Right hindlimb (tissue), 1 donor: ENCODE data around the gene CDK9.

Source experiments
- DNase-seq: peaks from one replicate; pipeline ENCODE4 v3.0.0-alpha.2; 2018

Gene CDK9

GRCh38 chr9:127762111-127762676, 23.6 kb upstream of the CDK9 start:
- DNase-seq: no peak

DNA sequence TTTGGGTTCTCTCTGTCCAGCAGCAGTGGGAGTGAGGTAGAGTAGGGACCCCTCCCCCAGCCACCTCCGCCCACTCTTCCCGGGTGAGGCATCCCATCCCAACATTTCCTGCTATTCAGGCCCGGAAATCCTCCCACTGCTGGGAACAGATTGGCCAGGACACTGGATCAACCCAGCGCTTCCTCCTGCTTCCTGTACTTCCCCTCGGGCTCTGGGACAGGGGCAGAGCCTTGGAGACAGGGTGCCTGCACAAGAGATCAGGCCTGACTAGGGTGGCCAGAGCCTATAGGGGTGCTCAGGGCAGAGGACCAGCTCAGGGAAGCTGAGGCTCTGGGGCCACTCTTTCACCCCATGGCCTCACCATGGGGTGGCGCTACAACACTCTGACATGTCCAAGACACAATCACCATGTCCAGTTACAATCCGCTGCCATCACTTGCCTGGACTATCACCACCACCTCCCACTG, 21.9 kb upstream of the CDK9 start:
- DNase-seq: peak; percentile 58

GRCh38 chr9:127765418-127765817, 20.4 kb upstream of the CDK9 start:
- no peak for DNase-seq

GRCh38 chr9:127767410-127767809, 18.4 kb upstream of the CDK9 start:
- no peak for DNase-seq

DNA sequence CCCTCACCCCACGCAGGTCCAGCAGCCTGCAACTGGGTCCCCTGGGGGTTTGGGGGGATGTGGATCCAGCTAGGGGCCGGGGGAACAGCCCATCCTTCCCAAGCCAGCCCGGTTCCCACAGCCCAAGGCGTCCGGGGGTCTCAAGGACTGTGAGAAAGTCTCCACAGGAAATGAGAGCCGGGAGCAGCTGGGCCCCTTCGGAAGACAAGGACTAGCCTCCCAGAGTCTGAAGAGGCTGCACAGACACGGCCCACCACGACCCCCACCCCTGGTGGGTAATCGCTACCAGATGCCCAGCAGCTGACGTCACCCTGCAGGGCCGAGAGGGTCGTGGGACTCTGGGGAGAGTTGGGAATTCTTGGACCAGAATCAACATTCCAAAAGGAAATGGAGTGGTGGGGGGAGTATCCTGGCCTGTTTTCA, 17.9 kb upstream of the CDK9 start:
- DNase-seq: peak; percentile 67

DNA sequence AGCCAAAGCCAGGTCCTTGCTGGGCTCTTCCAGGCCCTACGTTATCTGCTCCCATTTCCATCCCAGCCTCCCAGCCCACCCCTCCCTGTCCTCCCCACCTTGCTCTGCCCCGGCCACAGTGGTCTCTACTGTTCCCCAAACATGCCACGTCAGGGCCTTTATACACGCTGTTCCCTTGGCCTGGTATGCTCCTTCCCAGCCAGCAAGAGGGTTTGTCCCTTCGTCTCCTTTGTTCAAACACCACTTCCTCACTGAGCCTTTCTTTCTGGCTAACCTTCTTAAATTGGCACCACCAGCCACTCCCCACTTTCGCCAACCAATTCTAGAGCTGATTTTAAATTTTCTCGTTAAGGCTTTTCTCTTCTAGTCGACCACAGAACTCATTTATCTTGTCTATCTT, 17.1 kb upstream of the CDK9 start:
- no peak for DNase-seq

GRCh38 chr9:127769101-127769500, 16.7 kb upstream of the CDK9 start:
- no peak for DNase-seq

GRCh38 chr9:127769929-127770582, 15.8 kb upstream of the CDK9 start:
- no peak for DNase-seq

GRCh38 chr9:127770583-127770904, 15.3 kb upstream of the CDK9 start:
- DNase-seq: no peak

- DNase-seq: peak; percentile 99
These were observed 14.8 kb upstream of the CDK9 start for GRCh38 chr9:127770905-127771569.

DNA sequence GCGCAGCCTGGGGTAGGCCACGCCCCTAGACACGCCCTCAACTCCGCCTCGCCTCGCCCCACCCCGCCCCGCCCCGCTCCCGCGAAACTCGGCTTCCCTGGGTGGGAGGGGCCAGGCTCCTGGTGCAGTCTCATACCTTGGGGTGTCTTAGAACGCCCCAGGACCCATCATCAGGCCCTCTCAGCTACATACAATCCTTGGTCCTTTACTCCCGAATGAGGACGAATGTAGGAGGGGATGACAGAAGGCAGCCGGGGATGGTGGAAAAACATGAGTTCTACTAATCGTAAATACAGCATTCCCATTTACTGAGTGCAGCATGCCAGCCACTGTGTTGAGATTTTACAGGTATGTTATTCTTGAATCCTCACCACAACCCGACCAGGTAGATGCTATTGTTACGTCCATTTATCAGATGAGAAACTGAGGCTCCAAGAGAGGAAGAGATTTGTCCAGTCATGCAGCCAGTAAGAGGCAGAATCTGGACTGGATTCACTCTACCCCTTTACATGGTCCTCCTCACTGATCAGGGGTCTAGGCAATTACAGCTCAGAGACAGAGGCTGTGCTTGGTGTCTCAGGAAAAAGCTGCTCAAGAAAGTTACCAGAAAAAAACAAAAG, 14.2 kb upstream of the CDK9 start:
- no peak for DNase-seq

DNA sequence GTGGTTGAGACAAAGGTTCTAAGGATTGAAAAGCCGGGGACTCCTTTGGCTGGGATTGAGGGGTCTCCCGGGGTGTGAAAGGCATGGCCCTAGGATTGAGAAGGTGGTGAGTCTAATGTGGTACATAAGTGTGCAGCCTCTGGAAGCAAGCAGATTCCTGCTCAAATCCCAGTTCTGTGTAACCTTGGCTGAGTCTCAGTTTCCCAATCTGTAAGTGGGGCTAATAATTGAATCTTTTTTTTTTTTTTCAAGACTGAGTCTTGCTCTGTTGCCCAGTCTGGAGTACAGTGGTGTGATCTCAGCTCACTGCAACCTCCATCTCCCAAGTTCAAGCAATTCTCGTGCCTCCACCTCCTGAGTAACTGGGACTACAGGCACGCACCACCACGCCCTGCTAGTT, 13.2 kb upstream of the CDK9 start:
- DNase-seq: no peak

GRCh38 chr9:127773272-127773671, 12.6 kb upstream of the CDK9 start:
- no peak for DNase-seq

DNA sequence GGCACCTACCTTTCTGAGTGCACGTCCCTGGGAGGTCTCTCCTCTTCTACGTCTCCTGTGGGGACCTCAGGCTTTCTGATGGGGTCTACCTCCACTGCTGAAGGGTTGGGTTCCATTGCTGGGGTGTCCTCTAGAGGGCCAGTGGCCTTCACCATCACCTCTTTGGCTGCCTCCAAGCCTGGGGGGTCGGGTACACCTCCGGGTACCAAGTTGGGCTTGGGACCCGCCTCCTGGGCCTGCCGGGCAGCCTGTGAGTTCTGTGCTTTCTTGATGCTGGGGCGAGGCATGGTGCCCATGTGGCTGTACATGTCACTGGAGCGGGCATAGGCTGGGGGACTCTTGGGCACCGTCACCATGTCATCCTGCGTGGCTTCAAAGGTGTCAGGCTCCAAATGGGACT, 11.9 kb upstream of the CDK9 start:
- no peak for DNase-seq

GRCh38 chr9:127776195-127776923, 9.5 kb upstream of the CDK9 start:
- no peak for DNase-seq

- DNase-seq: no peak
These were observed 8.9 kb upstream of the CDK9 start for GRCh38 chr9:127776924-127777289.

DNA sequence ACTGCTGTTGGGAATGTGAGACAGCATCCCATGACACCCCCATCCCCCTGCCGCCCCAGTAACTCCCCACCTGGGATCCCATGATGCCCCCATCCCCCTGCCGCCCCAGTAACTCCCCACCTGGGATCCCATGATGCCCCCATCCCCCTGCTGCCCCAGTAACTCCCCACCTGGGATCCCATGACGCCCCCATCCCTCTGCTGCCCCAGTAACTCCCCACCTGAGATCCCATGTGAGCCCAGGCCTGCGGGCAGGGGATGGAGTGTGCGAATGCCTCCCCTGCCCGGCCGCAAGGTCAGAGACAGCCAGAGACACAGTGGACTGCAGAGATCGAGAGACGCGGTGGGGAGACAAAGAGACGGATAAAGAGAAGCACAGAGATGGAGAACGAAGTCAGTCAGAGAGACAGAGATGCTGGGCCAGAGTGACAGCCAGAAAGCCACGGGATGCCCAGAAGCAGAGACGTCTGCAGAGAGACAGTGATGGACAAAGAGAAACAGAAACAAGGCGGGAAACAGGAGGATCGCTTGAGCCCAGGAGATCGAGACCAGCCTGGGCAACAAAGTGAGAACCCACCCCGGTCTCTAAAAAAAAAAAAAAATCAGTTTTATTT, 8.4 kb upstream of the CDK9 start:
- DNase-seq: no peak

DNA sequence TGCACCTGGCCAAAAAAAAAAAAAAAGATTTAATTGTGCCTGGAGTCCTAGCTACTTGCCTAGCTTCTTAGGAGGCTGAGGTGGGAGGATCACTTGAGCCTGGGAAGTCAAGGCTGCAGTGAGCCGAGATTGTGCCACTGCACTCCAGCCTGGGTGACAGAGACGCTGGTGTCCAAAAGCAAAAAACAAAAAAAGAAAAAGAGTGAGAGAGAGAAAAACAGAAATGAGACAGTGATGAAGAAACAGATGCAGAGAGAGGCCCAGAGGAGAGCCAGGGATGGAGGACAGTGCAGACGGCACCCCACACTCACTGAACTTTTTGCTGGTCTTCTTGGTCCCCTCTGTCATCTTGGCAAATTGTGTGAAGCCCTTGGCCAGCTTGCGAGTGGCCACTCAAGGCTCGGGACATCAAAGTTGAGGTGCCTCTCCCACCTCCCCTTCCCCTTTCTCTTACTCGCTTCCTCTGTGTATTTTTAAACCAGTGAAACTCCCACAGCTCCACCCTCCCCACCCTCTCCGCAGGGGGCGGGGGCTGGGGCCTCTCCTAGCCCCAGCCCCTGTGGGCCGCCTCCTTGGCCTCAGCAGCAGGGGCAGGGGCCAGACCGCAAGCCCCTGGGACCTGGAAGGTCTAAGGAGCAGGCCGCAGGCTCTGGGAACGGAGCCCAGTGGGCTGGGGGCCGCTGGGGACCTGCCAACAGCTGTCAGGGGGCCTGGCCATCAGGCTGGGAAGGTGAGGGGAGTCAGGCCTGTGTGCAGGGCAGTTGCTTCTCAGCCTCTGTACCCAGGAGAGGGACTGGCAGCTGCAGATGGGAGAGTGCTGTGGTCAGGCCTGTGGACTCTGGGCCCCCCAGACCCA, 7.3 kb upstream of the CDK9 start, which contains the start of gene SH2D3C:
TSS of gene SH2D3C (minus strand) at position 387 of the 856 bp plus-strand sequence. CDS start at position 348, 39 bp downstream.
- peak; percentile 51 for DNase-seq

GRCh38 chr9:127779136-127779981, 6.5 kb upstream of the CDK9 start:
- no peak for DNase-seq

DNA sequence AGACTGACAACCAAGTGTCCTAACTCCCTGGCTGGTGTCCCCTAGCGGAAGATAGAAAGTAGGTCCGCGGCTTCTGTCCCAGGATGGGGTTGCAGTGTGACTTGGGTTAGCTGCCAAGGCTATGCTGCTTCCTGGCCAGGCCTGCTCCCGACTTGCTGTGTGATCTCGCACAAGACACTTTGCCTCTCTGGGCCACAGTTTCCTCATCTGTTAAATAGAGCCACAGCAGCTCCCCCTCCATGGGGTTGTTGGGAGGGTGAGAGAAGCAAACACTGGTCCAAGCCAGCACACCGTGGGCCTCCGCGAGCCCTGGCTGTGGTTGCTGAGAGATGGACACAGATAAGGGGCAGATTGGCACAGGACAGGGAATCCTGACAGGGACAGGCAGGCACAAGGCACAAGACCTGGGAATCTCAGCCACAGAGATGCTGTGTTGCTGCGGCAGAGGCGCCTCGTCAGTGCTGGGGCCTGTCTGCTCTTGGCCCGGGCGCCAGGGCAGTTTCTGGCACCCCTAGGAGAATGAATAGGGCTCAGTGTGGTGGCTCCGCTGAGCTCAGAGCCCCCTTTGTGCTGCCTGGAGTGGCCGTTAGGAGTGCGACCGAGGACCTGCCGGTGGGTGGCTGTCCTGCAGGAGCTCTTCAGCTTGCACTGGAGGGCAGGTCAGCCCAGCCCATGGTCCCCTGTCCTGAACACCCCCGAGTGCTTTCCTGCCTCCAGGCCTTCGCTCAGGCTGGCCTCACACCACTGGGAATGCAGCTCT, 5.5 kb upstream of the CDK9 start:
- no peak for DNase-seq
